Muscle of leg (tissue), 11 donors: ENCODE measurements around the gene FAM200B. TPM values are rescaled to one million over a fixed set of nuclear protein-coding genes. Genes with fewer than 3 reads are reported as not detected.

Experiments used
- DNase-seq: peaks from one replicate; pipeline ENCODE4 v3.0.0; 2013
- H3K27ac ChIP-seq: one replicate; pipeline ENCODE4 v1.5.1; 2013; ENCODE audit warnings: mild to moderate bottlenecking, low read length, control low read depth
- H3K27me3 ChIP-seq: one replicate; pipeline ENCODE4 v1.6.1; 2013; ENCODE audit warnings: low read length; ENCODE audit not compliant: control insufficient read depth, insufficient read depth
- H3K36me3 ChIP-seq: one replicate; pipeline ENCODE4 v1.6.1; 2013; ENCODE audit warnings: low read length; ENCODE audit not compliant: control insufficient read depth, insufficient read depth
- H3K4me1 ChIP-seq: one replicate; pipeline ENCODE4 v1.6.1; 2013; ENCODE audit warnings: low read length; ENCODE audit not compliant: control insufficient read depth, insufficient read depth
- H3K4me3 ChIP-seq: one replicate; pipeline ENCODE4 v1.5.1; 2013; ENCODE audit warnings: low read length, control low read depth
- H3K9me3 ChIP-seq: replicated peaks from 2 replicates; pipeline ENCODE4 v1.6.1; 2013; ENCODE audit warnings: low read depth, low read length; ENCODE audit not compliant: control insufficient read depth
- WGBS: methylation state at CpG from one replicate; pipeline ENCODE4 v1.1.5; 2013; ENCODE audit warnings: missing lambda C conversion rate; ENCODE audit not compliant: insufficient coverage; 5-methylcytosine and 5-hydroxymethylcytosine counted together
- polyA plus RNA-seq, 8 donors: library from polyadenylated mRNA; unstranded; fragments of 120-200 nt; gene quantifications; one replicate each; pipeline versions ENCODE4 v1.2.1 to v1.2.3, GENCODE V29; 2013; ENCODE audit warnings: inconsistent platforms in 1 of 8, low replicate concordance in 1 of 8; ENCODE audit not compliant: insufficient read length in 8 of 8, insufficient read depth in 1 of 8
- total RNA-seq: library from RNA; stranded (reverse); fragments of 120-200 nt; gene quantifications from one replicate; pipeline ENCODE4 v1.2.4, GENCODE V29; 2013

Gene FAM200B
- total and polyA plus RNA-seq, 9 donors: 24.6 to 42.4 (median 28.1) TPM

DNA sequence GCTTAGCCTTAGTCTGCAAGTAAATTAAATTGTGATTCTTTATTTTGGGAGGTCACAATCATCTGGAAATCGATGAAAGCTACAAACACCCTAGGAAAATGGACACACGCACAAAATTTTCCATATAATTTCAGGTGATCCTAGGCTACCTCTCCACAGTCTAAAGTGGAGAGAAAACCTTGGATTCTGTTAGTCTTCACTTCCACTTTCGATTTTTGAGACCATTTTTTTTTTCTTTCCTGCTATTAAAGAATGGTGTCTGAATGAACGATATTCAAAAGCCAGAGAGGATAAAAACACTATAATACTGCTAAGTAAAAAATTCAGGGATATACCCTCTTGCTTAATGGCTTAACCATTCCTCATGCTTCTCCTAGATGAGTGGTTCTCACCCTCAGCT lies 28.2 kb upstream of the FAM200B start:
- DNase-seq: peak; percentile 16
- Histone ChIP-seq H3K9me3 (no peaks in the 10 kb centered on the region), H3K4me3 (peak overlapping the region; percentile 71), H3K27me3 (no peaks in the 10 kb centered on the region), H3K4me1 (peaks cover 8% of the 10 kb centered on the region), H3K27ac (peak overlapping the region; percentile 92), H3K36me3 (no peaks in the 10 kb centered on the region)
- 52% methylated on average over 2 of the region's 4 CpGs for WGBS

DNA sequence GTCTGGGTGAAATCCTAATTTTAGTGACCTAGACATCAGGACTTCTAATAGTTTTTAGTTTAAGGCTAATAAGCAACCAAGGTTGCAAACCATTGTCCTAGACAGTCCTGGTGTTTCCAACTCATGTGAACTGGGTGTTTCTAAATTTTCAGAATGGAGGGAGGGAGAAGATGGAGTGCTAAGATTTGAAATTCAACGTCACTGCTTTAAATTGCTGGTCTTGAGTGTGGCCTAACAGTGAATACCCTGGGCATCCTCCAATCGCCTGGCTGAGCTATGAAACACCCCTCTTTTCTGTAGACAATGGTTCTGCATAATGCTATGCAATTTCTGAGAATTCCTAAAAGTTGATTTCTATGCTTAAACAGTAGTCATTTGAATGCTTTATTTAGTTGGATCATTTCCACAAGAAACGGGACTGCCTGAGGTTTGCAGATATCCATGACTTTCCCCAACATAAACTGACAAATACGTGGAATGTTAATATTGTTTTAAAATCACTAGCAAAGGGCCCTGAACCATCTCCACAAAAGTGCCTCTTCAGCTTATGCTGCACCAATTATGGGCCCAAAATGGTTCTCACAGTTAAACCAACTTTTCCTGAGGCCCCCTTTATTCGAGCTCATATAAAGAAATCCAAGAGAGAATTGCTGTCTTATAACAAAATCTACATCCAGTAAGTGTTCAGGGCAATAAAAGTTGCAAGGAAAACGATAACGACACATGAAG lies 27.6 kb upstream of the FAM200B start:
- DNase-seq: peak; percentile 67
- no peaks in the 10 kb centered on the region for H3K27me3 ChIP-seq
- no peaks in the 10 kb centered on the region for H3K36me3 ChIP-seq
- peak overlapping the region; percentile 71 for H3K4me3 ChIP-seq
- 0% methylated on average over 1 of the region's 7 CpGs for WGBS
- no peaks in the 10 kb centered on the region for H3K9me3 ChIP-seq
- H3K4me1 ChIP-seq: peaks cover 8% of the 10 kb centered on the region
- peak overlapping the region; percentile 92 for H3K27ac ChIP-seq

DNA sequence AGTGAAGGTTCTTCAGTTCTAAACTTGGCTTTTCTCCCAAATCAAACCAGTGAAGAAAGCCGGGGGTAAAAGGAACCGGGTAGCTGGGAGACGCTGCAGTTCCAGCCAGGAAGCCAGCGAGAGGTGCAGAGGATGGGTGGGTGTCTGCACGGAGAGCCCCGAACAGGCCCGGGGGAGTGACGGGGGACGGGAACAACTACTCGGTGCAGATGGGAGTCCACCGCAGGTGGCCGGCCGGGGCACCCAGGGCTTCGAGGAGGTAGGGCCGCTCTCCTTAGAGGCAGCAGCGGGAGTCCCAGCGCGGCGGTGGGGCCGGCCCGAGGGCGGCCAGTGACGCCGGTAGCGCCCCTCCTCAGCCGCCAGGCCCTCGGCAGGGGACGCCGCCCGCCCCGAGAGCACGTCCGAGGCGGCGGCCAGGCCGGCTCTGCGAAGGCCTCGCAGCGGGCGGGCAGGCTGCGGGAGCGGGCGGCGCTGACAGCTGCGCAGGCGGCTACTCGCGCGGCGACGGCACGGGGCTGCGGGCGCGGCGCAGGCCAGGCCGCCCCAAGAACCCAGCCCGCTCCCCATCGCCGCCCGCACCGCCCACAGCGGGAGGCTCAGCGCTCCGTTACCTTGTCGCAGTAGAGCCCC lies 26.9 kb upstream of the FAM200B start:
- Histone ChIP-seq H3K27me3 (no peaks in the 10 kb centered on the region), H3K36me3 (no peaks in the 10 kb centered on the region), H3K27ac (peak overlapping the region; percentile 95), H3K9me3 (no peaks in the 10 kb centered on the region), H3K4me3 (peak overlapping the region; percentile 71), H3K4me1 (peaks cover 8% of the 10 kb centered on the region)
- WGBS: under 1% methylated on average over 64 of the region's 66 CpGs
- DNase-seq: peak; percentile 67

DNA sequence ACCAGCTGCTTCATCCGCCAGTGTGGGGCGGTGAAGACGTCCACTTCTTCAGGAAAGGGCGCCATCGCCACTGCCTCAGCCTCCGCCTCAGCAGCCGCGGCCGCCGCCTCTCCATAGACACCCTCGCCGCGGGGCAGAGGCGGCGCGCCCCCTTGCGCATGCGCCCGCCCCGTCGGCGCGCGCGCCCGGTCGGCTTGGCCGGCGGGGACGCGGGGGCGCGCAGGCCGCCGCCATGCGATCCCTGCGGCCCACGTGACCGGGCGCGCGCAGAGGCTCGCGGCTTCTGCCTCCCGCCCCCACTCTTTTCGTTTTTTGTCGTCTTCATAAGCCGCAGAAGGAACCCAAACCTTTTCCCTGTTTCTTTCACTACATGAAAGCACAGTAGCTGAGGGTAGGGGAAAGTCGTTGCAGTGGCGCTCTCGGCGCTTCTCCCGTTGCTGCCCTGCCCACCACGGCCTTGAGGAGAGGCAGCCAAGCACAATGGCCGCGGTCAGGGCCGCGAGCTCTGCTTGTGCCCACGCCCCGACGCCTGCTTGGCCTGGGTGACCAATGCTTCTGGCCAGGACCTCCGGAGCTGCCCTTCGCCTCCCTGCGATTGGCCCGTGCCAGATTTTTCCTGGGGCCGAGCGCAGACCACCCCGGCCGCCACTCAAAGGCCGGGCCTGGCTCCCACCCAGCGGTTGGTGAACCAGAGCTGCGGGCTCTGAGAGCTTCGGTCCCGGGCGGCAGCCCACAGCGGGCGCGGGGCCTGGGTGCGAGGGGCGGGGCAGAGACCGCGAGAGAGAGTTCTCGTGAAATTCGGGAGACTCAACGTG lies 26.2 kb upstream of the FAM200B start, which contains the start of gene FBXL5:
TSS of gene FBXL5 (minus strand) at position 135 of the 815 bp plus-strand sequence. CDS start at position 65, 70 bp downstream.
- no peaks in the 10 kb centered on the region for H3K9me3 ChIP-seq
- 3% methylated on average over 73 of the region's 85 CpGs for WGBS
- H3K27me3 ChIP-seq: no peaks in the 10 kb centered on the region
- peak within 1 kb of the TSS; percentile 73 for H3K4me3 ChIP-seq
- peak within 1 kb of the TSS; percentile 99 for H3K27ac ChIP-seq
- H3K36me3 ChIP-seq: no peaks in the 10 kb centered on the region
- DNase-seq: peak; percentile 95
- peaks cover 8% of the 10 kb centered on the region for H3K4me1 ChIP-seq

DNA sequence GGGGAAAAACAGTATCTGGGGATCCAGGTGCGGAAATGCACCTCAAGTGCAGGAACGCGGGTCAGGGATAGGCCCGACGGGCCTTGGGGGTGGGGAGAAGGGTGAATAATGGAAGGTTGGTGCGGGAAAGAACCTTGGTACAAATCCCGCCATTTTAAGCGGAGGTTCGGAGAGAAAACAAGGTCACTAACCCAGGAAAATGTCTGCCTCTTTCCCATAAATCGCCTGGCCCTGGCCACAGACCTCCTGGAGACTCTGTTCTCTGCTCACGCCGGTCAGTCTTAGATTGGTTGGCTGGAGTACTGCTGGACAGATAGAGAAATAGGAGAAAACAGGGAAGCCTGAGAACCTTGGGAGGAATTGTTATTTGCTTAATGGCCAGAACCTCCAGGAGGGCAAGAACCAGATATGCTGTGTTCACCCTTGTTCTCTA lies 25.6 kb upstream of the FAM200B start:
- Histone ChIP-seq H3K27ac (peak overlapping the region; percentile 99), H3K4me1 (peaks cover 8% of the 10 kb centered on the region), H3K36me3 (no peaks in the 10 kb centered on the region), H3K4me3 (peak overlapping the region; percentile 73), H3K9me3 (no peaks in the 10 kb centered on the region), H3K27me3 (no peaks in the 10 kb centered on the region)
- DNase-seq: peak; percentile 49
- WGBS: 57% methylated on average over 5 of the region's 12 CpGs

GRCh38 chr4:15657366-15657765 lies 24.3 kb upstream of the FAM200B start:
- Histone ChIP-seq H3K4me1 (peaks cover 8% of the 10 kb centered on the region), H3K4me3 (no peak overlapping the region), H3K36me3 (no peaks in the 10 kb centered on the region), H3K27me3 (no peaks in the 10 kb centered on the region), H3K9me3 (no peaks in the 10 kb centered on the region), H3K27ac (no peak overlapping the region)
- no peak for DNase-seq

GRCh38 chr4:15658136-15658770 lies 23.4 kb upstream of the FAM200B start:
- H3K9me3 ChIP-seq: no peaks in the 10 kb centered on the region
- no peak overlapping the region for H3K4me3 ChIP-seq
- peaks cover 8% of the 10 kb centered on the region for H3K4me1 ChIP-seq
- H3K27me3 ChIP-seq: no peaks in the 10 kb centered on the region
- DNase-seq: no peak
- WGBS: 57% methylated on average over 1 of the region's 4 CpGs
- H3K27ac ChIP-seq: no peak overlapping the region
- H3K36me3 ChIP-seq: no peaks in the 10 kb centered on the region

GRCh38 chr4:15658781-15659180 lies 22.8 kb upstream of the FAM200B start:
- H3K36me3 ChIP-seq: no peaks in the 10 kb centered on the region
- H3K27ac ChIP-seq: no peak overlapping the region
- no peaks in the 10 kb centered on the region for H3K27me3 ChIP-seq
- H3K9me3 ChIP-seq: no peaks in the 10 kb centered on the region
- DNase-seq: no peak
- H3K4me3 ChIP-seq: no peak overlapping the region
- H3K4me1 ChIP-seq: peaks cover 8% of the 10 kb centered on the region
- WGBS: no CpG with 5 or more reads among the region's 2 CpGs

DNA sequence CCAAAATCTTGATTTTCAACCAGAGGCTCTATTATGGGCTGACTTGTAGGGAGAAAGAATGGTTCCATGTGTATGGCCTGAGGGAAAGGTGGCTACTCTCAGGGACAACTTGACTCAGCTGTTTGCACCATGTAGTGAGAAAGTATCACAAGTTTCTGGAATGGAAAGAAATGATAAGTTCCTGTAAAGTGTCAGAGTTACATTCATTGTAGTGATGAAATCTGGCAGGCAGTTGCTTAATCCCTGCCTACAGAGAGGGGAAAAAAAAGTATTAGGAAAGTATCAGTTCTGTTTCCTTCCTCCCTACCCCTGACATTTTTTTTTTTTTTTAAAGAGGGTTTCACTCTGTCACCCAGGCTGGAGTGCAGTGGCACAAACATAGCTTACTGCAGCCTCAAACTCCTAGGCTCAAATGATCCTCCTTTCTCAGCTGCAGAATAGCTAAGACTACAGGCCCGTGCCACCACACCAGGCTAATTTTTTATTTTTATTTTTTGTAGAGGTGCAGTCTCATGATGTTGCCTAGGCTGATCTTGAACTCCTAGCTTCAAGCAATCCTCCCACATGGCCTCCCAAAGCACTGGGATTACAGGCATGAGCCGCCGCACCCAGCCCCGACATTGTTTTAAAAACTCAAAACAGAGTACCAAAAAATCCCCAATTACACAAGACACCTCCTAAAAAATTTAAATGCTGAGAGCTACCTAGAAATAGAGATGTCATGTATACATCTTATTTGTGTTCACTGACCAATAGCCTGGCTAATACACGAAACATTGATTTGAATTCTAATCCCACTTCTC lies 21.7 kb upstream of the FAM200B start:
- Histone ChIP-seq H3K4me3 (no peak overlapping the region), H3K4me1 (peaks cover 5% of the 10 kb centered on the region), H3K27me3 (no peaks in the 10 kb centered on the region), H3K36me3 (no peaks in the 10 kb centered on the region), H3K27ac (peak overlapping the region; percentile 11), H3K9me3 (no peaks in the 10 kb centered on the region)
- DNase-seq: peak; percentile 76
- no CpG with 5 or more reads among the region's 5 CpGs for WGBS
